ENCODE results near the gene CCDC149. TPM values are rescaled to one million over a fixed set of nuclear protein-coding genes. Genes with fewer than 3 reads are reported as not detected.

CCDC149 gene
- total RNA-seq, 4 donors from 2014 or later = 11.5 to 22.4 (median 14.4) TPM

DNA sequence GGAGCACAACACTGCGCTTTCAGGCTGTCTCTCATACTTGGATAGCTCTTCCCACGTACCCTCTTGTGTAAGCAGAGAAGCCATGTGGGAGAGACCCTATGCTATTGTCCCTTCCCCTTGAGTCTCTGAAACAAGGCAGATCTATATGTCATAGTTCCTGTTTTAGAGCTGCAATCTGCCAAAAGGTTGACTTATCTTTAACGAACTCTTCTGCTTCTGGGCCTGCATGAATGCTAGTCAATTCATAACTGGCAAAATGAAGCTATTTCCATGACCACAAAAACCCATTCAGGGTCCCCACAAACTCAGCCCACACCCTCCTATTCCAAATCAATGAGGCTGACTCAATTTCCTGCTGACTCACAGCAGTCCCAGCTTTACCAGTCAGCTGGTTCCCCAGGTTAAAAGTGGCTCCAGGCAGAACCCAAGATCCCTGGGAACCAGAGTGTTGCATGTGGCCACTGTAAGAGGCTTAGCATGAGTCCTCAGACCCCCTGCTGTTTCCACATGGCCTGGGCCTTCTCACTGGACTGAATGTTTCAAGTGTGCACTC lies 142.7 kb downstream of the CCDC149 start:
- peak; percentile 54 for ATAC-seq (ENCODE audit: low FRiP score)
- no peak for TF ChIP-seq CTCF (IDR thresholded peaks at IDR 0.05)
- no peak for DNase-seq (ENCODE audit: low spot score)

DNA sequence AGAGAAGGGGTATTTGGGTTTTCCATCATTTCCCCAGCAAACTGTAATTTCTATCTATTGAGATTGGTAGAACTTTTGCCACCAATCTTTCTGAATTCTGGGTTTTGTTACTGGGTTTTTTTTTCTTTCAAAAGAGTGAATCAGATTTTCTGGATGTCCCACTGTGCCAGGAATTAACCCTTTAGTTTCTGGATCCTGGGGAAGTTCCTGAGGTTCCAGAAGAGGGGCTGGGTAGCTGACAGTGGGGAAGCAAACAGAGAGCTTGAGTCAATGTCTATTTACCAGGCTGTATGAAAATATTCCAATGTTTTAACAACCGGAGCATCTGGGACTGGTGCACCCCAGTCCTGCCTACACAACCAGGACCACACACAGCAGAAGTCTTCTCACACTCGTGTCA lies 143.3 kb downstream of the CCDC149 start:
- DNase-seq (ENCODE audit: low spot score) (no peak), ATAC-seq (ENCODE audit: low FRiP score) (no peak)
- TF ChIP-seq CTCF (IDR thresholded peaks at IDR 0.05) = no peak

GRCh38 chr4:24768604-24769003 lies 144.2 kb downstream of the CCDC149 start:
- DNase-seq (ENCODE audit: low spot score) (no peak), ATAC-seq (ENCODE audit: low FRiP score) (no peak)
- TF ChIP-seq CTCF (IDR thresholded peaks at IDR 0.05) = no peak

DNA sequence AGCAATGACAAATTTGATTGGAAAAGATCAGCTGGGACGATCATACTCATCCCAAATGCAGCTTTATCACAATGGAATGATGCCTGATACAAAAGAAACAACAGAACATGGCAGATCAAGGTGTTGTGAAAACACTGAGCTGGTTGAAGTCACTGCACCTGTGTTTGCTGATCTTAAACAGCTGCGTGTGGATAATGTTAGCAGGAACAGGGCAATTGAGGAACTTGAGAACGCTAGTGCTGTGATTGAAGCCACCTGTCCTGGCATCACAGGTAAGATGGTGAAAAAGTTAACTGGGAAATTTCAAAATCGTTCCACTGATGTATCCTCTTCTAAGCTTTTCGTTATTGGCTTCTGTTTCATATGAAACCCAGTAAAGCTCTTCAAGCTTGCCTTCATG lies 144.8 kb downstream of the CCDC149 start:
- DNase-seq (ENCODE audit: low spot score) (no peak), ATAC-seq (ENCODE audit: low FRiP score) (no peak)

DNA sequence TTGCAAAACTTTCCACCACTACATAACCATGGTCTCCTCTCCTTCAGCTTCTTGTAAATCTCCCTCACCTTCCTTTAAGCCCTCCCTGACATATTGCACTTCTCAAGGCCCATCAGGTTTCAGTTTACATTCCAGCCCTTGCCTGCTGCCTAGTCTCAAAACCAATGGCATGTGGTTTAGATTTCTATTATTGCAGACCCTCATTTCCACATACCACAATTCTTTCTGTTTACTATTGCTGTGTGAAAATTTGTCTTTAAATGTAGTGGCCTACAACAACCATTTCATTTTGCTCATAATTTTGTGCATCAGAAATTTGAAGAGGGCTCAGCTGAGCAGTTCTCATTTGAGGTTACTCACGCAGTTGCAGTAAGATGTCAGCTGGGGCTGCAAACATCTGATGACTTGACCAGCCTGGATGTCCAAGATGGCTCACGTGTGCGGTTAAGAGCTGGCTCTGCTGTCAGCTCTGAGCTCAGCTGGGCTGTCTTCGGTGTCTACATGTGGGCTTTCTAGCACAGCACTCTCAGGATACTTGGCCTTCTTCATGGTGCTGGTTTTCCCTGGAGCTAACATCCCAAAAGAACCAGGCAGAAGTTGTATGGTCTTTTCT lies 147.4 kb downstream of the CCDC149 start:
- DNase-seq (ENCODE audit: low spot score) (no peak), ATAC-seq (ENCODE audit: low FRiP score) (no peak)
- TF ChIP-seq CTCF (IDR thresholded peaks at IDR 0.05) = no peak

More for the DNA sequence above, 144.8 kb downstream of the CCDC149 start:
- no peak for TF ChIP-seq CTCF (IDR thresholded peaks at IDR 0.05)

DNA sequence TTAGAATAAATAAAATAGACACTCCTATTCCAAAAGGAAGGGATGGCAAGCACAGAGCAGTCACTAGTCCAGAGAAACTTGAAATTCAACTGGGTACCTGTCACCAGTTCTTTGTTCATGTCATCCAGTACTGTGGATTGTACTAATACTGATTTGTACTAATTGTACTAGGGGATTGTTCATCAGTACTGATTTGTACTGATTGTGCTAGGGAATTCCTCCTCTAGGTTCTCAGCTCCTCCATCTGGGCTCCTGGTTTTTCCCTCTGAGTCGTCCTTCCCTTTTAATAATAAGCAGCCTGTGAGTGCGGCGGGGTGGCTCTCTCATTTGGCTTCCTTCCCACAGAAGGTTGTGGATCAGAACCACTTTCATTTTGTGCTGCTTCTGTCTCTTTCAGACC lies 148.5 kb downstream of the CCDC149 start:
- no peak for TF ChIP-seq CTCF (IDR thresholded peaks at IDR 0.05)
- DNase-seq (ENCODE audit: low spot score) (no peak), ATAC-seq (ENCODE audit: low FRiP score) (no peak)

DNA sequence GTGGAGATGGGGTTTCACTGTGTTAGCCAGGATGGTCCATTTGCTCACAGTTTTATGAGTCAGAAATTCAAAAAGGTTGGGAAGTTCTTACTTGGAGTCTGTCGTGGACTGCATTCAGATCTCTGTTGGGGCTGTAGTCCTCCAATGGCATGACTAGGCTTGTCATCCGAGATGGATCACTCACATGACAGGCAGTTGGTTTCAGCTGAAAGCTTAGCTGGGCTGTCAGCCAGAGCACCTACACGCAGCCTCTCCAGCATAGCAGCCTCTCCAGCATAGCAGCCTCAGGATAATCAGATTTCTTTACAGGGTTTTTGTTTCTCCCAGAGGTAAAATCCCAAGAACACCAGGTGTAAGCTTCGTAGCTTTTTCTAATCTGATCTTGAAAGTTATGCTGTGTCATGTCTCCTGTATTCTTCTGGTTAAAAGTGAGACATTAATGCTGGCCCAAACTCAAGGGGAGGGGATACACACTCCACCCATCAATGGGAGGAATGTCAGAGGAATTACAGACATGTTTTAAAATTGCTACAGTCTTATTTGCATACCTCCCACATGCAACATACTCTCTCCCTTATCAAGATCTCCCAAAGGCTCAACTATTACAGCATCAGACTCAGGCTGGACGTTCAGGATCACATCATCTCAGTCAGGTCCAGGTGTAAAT lies 149.1 kb downstream of the CCDC149 start:
- ATAC-seq (ENCODE audit: low FRiP score) (peak; percentile 76), DNase-seq (ENCODE audit: low spot score) (no peak)
- TF ChIP-seq CTCF (IDR thresholded peaks at IDR 0.05) = no peak
